ENCODE data around the gene IMMP1L. TPM values are rescaled to one million over a fixed set of nuclear protein-coding genes. Genes with fewer than 3 reads are reported as not detected.

The IMMP1L gene
- polyA plus RNA-seq, 3 donors from 2014 or later, result 48.4 to 78.3 (median 53.3) TPM

- Mint-ChIP-seq H3K27ac (no peak overlapping the region), H3K27me3 (ENCODE audit: low read depth in 3 of 3) (peaks cover 0 to 2% (median 0%) of the 10 kb centered on the region in 3 donors), H3K9me3 (no peaks in the 10 kb centered on the region), H3K36me3 (peaks cover 8 to 20% (median 11%) of the 10 kb centered on the region in 3 donors), H3K4me3 (no peak overlapping the region), H3K4me1 (no peaks in the 10 kb centered on the region)
- DNase-seq, result no peak
Observed at GRCh38 chr11:31414338-31414737, 95.1 kb downstream of the IMMP1L start.

- Mint-ChIP-seq H3K4me1 (no peaks in the 10 kb centered on the region), H3K27ac (no peak overlapping the region), H3K9me3 (no peaks in the 10 kb centered on the region), H3K36me3 (peaks cover 8 to 20% (median 11%) of the 10 kb centered on the region in 3 donors), H3K27me3 (ENCODE audit: low read depth in 3 of 3) (peaks cover 0 to 2% (median 0%) of the 10 kb centered on the region in 3 donors), H3K4me3 (no peak overlapping the region)
- DNase-seq, result no peak
Observed at GRCh38 chr11:31412946-31413345, 96.5 kb downstream of the IMMP1L start.

GRCh38 chr11:31408201-31408600, 101.2 kb downstream of the IMMP1L start:
- no peaks in the 10 kb centered on the region for H3K9me3 Mint-ChIP-seq
- peaks cover 0 to 12% of the 10 kb centered on the region in 2 donors for H3K4me1 Mint-ChIP-seq
- no peak overlapping the region for H3K4me3 Mint-ChIP-seq

DNA sequence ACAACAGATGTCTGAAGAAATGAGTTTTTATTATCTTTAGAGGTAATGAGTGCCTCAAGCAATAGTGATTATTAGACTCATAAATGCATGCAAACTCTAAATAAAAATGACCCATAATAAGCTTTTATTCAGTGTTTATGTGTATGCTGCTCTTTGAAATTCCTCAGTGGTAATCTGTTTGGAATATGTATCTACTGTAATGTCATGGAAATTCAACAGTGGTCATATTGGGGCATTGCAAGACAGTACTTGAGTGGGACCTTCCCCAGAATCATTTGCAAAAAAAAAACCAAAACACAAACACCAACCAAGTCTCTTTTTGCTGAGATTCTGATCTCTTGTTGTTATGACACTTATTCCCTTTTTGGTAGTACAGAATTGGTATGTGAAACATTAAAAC, 104.8 kb downstream of the IMMP1L start:
- peaks cover 0 to 12% (median 9%) of the 10 kb centered on the region in 3 donors for H3K36me3 Mint-ChIP-seq
- H3K9me3 Mint-ChIP-seq, result no peaks in the 10 kb centered on the region
- H3K27ac Mint-ChIP-seq, result no peak overlapping the region
- DNase-seq, result no peak
- H3K4me3 Mint-ChIP-seq, result no peak overlapping the region
- peaks cover 0 to 15% of the 10 kb centered on the region in 2 donors for H3K4me1 Mint-ChIP-seq
- no peaks in the 10 kb centered on the region for H3K27me3 Mint-ChIP-seq (ENCODE audit: low read depth in 3 of 3)

More at GRCh38 chr11:31408201-31408600, 101.2 kb downstream of the IMMP1L start:
- Mint-ChIP-seq H3K27ac (no peak overlapping the region), H3K27me3 (ENCODE audit: low read depth in 3 of 3) (no peaks in the 10 kb centered on the region), H3K36me3 (peaks cover 6 to 8% (median 6%) of the 10 kb centered on the region in 3 donors)
- DNase-seq, result no peak

GRCh38 chr11:31397239-31397834, 112.1 kb downstream of the IMMP1L start:
- peak in 2 of 3 donors; percentile 2 to 25 for DNase-seq
- H3K9me3 Mint-ChIP-seq, result no peaks in the 10 kb centered on the region
- no peaks in the 10 kb centered on the region for H3K4me1 Mint-ChIP-seq
- no peak overlapping the region for H3K27ac Mint-ChIP-seq
- no peak overlapping the region for H3K4me3 Mint-ChIP-seq
- H3K36me3 Mint-ChIP-seq, result peaks cover 3 to 15% (median 9%) of the 10 kb centered on the region in 3 donors
- H3K27me3 Mint-ChIP-seq (ENCODE audit: low read depth in 3 of 3), result no peaks in the 10 kb centered on the region

DNA sequence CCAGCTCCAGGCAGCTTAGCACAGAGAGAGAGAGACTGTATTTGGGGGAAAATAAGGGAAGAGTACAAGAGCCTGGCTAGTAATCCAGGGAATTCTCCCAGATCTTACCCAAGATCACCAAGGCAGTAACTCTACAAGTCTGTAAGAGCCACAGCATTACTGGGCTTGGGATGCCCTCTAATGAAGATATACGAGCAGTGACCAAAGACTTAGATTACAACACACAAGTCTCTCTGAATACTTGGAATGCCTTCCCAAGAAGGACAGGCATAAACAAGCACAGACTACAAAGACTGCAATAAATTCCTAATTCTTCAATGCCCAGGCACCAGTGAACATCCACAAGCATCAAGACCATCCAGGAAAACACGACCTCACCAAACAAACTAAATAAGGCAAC, 122.0 kb downstream of the IMMP1L start:
- DNase-seq, result no peak
- Mint-ChIP-seq H3K9me3 (no peaks in the 10 kb centered on the region), H3K4me1 (peaks cover 0 to 22% of the 10 kb centered on the region in 2 donors), H3K27ac (no peak overlapping the region), H3K36me3 (peaks cover 0 to 10% (median 9%) of the 10 kb centered on the region in 3 donors), H3K27me3 (ENCODE audit: low read depth in 3 of 3) (no peaks in the 10 kb centered on the region), H3K4me3 (no peak overlapping the region)

- Mint-ChIP-seq H3K9me3 (no peaks in the 10 kb centered on the region), H3K4me1 (peaks cover 6 to 33% of the 10 kb centered on the region in 2 donors), H3K27ac (no peak overlapping the region), H3K4me3 (no peak overlapping the region), H3K27me3 (ENCODE audit: low read depth in 3 of 3) (no peaks in the 10 kb centered on the region), H3K36me3 (peaks cover 0 to 10% (median 9%) of the 10 kb centered on the region in 3 donors)
- no peak for DNase-seq
Observed at GRCh38 chr11:31383116-31383515, 126.3 kb downstream of the IMMP1L start.

Other genes starting within 250 kb of the IMMP1L start
- not detected for gene DCDC1, start 139.9 kb downstream of the IMMP1L start, polyA plus RNA-seq
- 10 to 100 TPM in 1 of 3 donors, 1 to 10 TPM in 2; 6.7 to 14.2 (median 7.6) TPM for gene DNAJC24, start 139.8 kb downstream of the IMMP1L start, polyA plus RNA-seq
- gene ELP4, start 145 bp upstream of the IMMP1L start, polyA plus RNA-seq, result 10 to 100 TPM; 20.9 to 33.9 (median 22.3) TPM